Immature natural killer cell (primary cell): ENCODE measurements around the gene CRTAC1. TPM values are rescaled to one million over a fixed set of nuclear protein-coding genes. Genes with fewer than 3 reads are reported as not detected.

Experiments used
- DNase-seq, 3 donors: peaks; one replicate each; pipeline ENCODE4 v3.0.0; 2022; ENCODE audit warnings: mixed read lengths in 1 of 3
- H3K27ac Mint-ChIP-seq, 6 donors: one replicate each; pipeline ENCODE4 v1.8.0; 2020; ENCODE audit warnings: mixed read lengths in 6 of 6, mild to moderate bottlenecking in 5 of 6, inconsistent platforms in 4 of 6, moderate library complexity in 3 of 6
- H3K27me3 Mint-ChIP-seq, 3 donors: one replicate each; pipeline ENCODE4 v1.8.0; 2020 to 2021; ENCODE audit warnings: low read depth in 3 of 3, mild to moderate bottlenecking in 3 of 3, mixed read lengths in 3 of 3, moderate library complexity in 3 of 3, inconsistent platforms in 1 of 3
- H3K36me3 Mint-ChIP-seq, 3 donors: one replicate each; pipeline ENCODE4 v1.8.0; 2020; ENCODE audit warnings: mixed read lengths in 3 of 3, inconsistent platforms in 2 of 3, mild to moderate bottlenecking in 2 of 3
- H3K4me1 Mint-ChIP-seq, 2 donors: one replicate each; pipeline ENCODE4 v1.8.0; 2020; ENCODE audit warnings: inconsistent platforms in 2 of 2, mild to moderate bottlenecking in 2 of 2, mixed read lengths in 2 of 2, moderate library complexity in 1 of 2
- H3K4me3 Mint-ChIP-seq, 5 donors: one replicate each; pipeline ENCODE4 v1.8.0; 2020; ENCODE audit warnings: mild to moderate bottlenecking in 5 of 5, mixed read lengths in 5 of 5, inconsistent platforms in 3 of 5, moderate library complexity in 3 of 5
- H3K9me3 Mint-ChIP-seq, 6 donors: one replicate each; pipeline ENCODE4 v1.8.0; 2020; ENCODE audit warnings: mild to moderate bottlenecking in 6 of 6, mixed read lengths in 6 of 6, inconsistent platforms in 4 of 6, moderate library complexity in 3 of 6
- polyA plus RNA-seq, 3 donors: library from polyadenylated mRNA; unstranded; fragments of 300-500 nt; fragmentation: Illumina TruSeq; gene quantifications; one replicate each; pipeline ENCODE4 v1.2.3, GENCODE V29; 2021

CRTAC1 gene
- polyA plus RNA-seq, 3 donors from 2014 or later: not detected

DNA sequence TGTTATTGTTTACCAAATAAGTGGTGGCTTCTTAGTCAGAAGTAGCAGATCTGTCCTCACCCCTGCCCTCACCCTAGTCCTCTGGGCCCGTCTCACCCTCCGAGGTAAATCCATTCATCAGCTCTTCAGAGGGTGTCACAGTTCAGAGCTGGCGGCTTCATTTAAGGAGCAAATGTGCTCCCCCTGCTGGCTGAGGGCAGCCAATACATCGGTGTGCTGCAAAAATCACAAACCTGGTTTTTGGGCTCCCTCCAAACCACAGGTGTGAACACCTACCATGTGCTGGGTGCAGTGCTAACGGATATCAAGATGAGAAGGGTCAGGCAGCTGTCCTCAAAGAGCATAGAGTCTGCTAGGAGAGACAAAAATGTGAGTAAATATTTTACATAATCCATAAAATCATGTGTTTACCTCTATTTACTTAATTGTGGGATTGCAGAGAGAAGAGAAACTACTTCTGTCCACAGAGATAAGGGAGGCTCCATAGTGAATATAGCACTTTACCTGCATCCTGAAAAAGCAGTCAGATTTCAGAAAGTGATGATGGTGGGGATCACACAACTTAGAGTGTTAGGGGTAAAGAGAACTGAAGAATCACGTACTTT is 15.5 kb upstream of the CRTAC1 start:
- peak; percentile 30 to 55 (median 43) for DNase-seq
- Mint-ChIP-seq H3K36me3 (no peaks in the 10 kb centered on the region), H3K9me3 (no peaks in the 10 kb centered on the region), H3K4me1 (peaks cover 4 to 7% of the 10 kb centered on the region in 2 donors), H3K27me3 (peaks cover 4 to 23% (median 11%) of the 10 kb centered on the region in 3 donors), H3K4me3 (no peak overlapping the region), H3K27ac (no peak overlapping the region)

DNA sequence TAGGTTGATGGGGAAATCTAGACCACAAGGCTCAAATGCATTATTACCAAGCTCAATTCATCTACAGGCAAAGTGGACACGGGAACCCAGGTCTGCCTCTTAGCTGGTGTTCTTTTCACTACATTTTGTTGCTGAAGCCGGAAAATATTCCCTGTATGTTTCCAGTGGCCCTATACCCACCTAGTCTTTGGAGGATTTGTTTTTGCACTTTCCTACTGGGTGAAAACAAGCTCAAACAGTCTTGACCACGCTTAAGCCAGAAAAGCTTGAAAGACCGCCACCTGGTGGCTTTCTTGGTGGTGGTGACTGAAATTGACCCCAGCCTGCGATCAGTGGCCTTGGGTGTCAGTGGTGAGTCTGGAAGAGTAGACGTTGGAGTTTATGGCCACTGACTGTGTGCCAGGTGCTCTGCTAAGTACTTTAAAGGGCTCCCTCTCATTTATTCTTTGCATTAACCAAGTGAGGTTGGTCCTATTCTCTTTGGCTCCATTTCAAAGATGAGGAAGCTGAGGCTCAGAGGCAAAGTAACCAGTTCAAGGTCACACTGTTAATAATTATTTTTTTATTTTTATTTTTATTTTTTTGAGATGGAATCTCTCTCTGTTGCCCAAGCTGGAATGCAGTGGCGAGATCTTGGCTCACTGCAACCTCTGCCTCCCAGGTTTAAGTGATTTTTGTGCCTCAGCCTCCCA is 11.1 kb upstream of the CRTAC1 start:
- peak in 2 of 3 donors; percentile 26 to 36 for DNase-seq
- H3K9me3 Mint-ChIP-seq: no peaks in the 10 kb centered on the region
- no peak overlapping the region for H3K4me3 Mint-ChIP-seq
- H3K4me1 Mint-ChIP-seq: peaks cover 4 to 7% of the 10 kb centered on the region in 2 donors
- H3K27ac Mint-ChIP-seq: no peak overlapping the region
- no peaks in the 10 kb centered on the region for H3K36me3 Mint-ChIP-seq
- H3K27me3 Mint-ChIP-seq: peaks cover 15 to 46% (median 16%) of the 10 kb centered on the region in 3 donors

DNA sequence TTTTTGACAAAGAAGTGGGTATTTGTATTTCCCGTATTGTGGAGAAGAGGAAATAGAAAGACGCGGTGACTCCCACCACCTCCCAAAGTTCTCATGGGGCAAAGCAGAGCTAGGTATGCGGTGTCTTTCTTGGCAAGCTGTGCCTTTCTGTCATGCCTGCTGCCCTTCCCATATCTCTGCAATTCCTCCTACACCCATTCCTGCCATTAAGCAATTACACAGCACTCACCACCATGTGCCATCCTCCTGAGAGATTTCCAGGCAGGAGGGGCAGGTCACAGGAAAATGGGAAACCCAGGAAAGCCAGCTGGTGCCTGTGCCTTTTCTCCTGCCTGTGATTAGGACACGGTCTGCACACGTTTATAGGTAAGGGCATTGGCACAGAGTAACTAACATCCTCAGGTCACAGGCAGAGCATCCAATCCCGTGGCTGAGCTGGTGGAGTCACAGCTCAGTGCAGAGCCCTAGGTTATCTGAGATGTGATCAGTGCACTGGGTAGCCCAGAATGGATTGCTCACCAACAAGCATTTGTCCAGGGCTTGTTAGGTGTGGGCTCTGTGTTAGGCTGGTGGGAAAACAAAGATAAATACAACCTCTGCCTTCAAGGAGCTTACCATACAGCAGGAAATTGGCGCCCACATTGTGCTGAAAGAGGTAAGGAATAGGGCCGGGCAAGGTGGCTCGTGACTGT is 9.4 kb upstream of the CRTAC1 start:
- DNase-seq: no peak
- Mint-ChIP-seq H3K27ac (no peak overlapping the region), H3K4me3 (no peak overlapping the region), H3K27me3 (peaks cover 19 to 52% (median 19%) of the 10 kb centered on the region in 3 donors), H3K36me3 (no peaks in the 10 kb centered on the region), H3K4me1 (no peaks in the 10 kb centered on the region), H3K9me3 (no peaks in the 10 kb centered on the region)

DNA sequence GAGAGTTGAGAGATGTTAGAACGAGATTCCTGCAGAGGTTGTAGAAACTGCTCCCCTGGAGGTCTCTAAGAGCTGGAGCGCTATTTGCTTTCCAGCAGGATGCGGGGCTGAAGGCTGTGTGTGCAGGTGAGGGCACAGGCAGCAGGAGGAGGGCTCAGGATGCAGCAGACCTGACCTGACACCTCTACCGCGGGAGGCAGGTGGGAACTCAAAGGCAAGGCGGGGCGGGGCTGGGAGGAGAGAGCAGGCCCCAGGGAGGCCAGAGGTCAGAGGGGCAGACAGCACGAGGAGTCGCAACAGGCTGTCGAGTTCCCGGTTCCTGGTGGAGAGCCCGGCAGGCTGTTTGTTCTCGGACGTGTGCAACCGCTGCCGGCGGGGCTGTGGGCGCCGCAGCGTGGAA is 7.9 kb upstream of the CRTAC1 start:
- Mint-ChIP-seq H3K27me3 (peaks cover 21 to 48% (median 22%) of the 10 kb centered on the region in 3 donors), H3K9me3 (no peaks in the 10 kb centered on the region), H3K36me3 (no peaks in the 10 kb centered on the region), H3K27ac (no peak overlapping the region), H3K4me3 (no peak overlapping the region), H3K4me1 (no peaks in the 10 kb centered on the region)
- no peak for DNase-seq

DNA sequence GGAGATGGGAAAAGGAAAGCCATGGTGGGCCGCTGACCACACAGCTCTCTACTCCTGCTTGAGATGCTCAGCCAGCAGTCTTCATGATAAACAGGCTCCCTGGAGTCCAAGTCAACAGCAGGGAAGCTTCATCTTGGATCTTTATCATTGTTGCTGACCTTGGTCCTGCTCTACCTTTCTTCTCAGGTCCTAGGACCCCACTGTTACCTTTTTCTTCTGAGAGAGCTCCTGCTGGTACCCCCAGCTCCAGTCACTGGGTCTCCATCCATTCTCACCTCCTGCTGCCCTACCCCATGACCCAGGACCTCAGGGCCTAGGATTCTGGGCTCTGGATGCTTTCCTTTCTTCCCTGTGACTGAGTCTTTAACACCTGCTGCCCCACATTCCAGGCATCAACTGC is 5.2 kb upstream of the CRTAC1 start:
- no peak overlapping the region for H3K4me3 Mint-ChIP-seq
- H3K9me3 Mint-ChIP-seq: no peaks in the 10 kb centered on the region
- no peak for DNase-seq
- peaks cover 0 to 1% of the 10 kb centered on the region in 2 donors for H3K4me1 Mint-ChIP-seq
- peaks cover 18 to 51% (median 24%) of the 10 kb centered on the region in 3 donors for H3K27me3 Mint-ChIP-seq
- H3K36me3 Mint-ChIP-seq: no peaks in the 10 kb centered on the region
- H3K27ac Mint-ChIP-seq: no peak overlapping the region

DNA sequence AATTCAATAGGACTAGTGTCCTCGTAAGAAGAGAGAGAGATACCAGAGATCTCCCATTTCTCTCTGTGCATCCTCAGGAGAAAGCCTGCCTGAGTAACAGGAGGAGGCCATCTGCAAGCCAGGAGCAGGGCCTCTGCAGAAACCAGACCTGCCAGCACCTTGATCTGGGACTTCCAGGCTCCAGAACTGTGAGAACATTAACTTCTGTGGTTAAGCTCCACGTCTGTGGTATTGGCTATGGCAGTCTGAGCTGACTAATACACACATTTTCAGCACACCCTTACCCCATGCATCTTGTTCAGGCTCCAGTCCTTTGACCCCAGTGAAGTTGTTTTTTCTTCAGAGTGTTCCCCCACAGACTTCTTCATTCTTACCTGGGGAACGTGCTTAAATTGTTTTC is 3.1 kb upstream of the CRTAC1 start:
- H3K36me3 Mint-ChIP-seq: no peaks in the 10 kb centered on the region
- no peak overlapping the region for H3K4me3 Mint-ChIP-seq
- H3K27me3 Mint-ChIP-seq: peaks cover 23 to 45% (median 31%) of the 10 kb centered on the region in 3 donors
- DNase-seq: no peak
- no peaks in the 10 kb centered on the region for H3K9me3 Mint-ChIP-seq
- H3K4me1 Mint-ChIP-seq: peaks cover 0 to 1% of the 10 kb centered on the region in 2 donors
- no peak overlapping the region for H3K27ac Mint-ChIP-seq

DNA sequence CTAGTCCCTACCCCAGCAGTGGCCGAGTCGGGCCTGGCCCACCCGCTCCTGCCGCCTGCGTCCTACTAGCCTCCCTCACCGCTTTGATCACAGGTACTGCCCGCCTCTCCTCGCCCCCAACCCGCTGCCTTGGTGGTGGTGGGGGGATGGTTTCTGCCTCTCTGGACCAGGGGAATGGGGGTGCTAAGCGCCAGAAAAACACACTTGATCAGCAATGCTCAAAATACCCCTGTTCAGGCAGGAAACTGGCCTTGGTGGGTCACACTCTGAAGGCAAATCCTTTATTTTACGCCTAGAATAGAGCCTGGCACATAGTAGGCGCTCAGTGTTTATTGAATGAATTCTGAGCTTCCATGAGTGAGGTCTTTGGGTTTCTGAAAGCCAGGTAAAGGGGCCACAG is 1.0 kb upstream of the CRTAC1 start:
- Mint-ChIP-seq H3K27ac (no peak overlapping the region), H3K4me3 (no peak overlapping the region)

DNA sequence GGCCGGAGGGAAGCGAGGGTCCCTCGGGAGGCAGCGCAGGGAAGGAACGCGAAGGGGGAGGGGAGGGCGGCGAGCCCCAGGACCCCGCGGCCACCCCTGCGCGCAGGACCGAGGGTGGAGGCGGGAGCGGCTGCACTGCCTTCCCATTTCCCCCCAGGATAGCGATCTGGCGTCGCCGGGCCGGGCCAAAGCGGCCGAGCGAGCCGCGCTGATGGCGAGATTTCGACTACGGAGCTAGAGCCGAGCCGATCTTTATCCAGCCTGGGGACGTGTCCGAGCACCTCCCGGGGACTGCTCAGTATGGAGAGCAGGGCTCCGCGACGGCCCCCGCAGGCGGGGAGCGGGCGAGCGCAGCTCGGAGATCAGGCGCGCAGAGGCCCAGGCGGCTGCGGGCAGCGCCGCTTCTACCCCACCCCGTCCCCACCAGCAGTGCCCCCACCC is 590 bp upstream of the CRTAC1 start:
- H3K4me1 Mint-ChIP-seq: peaks cover 0 to 1% of the 10 kb centered on the region in 2 donors
- DNase-seq: no peak
- no peaks in the 10 kb centered on the region for H3K36me3 Mint-ChIP-seq
- no peak overlapping the region for H3K27ac Mint-ChIP-seq
- no peaks in the 10 kb centered on the region for H3K9me3 Mint-ChIP-seq
- H3K4me3 Mint-ChIP-seq: no peak overlapping the region
- peaks cover 27 to 35% (median 27%) of the 10 kb centered on the region in 3 donors for H3K27me3 Mint-ChIP-seq

More for the DNA sequence above, 1.0 kb upstream of the CRTAC1 start:
- peaks cover 0 to 1% of the 10 kb centered on the region in 2 donors for H3K4me1 Mint-ChIP-seq
- peaks cover 26 to 35% (median 27%) of the 10 kb centered on the region in 3 donors for H3K27me3 Mint-ChIP-seq
- DNase-seq: no peak
- no peaks in the 10 kb centered on the region for H3K36me3 Mint-ChIP-seq
- no peaks in the 10 kb centered on the region for H3K9me3 Mint-ChIP-seq

DNA sequence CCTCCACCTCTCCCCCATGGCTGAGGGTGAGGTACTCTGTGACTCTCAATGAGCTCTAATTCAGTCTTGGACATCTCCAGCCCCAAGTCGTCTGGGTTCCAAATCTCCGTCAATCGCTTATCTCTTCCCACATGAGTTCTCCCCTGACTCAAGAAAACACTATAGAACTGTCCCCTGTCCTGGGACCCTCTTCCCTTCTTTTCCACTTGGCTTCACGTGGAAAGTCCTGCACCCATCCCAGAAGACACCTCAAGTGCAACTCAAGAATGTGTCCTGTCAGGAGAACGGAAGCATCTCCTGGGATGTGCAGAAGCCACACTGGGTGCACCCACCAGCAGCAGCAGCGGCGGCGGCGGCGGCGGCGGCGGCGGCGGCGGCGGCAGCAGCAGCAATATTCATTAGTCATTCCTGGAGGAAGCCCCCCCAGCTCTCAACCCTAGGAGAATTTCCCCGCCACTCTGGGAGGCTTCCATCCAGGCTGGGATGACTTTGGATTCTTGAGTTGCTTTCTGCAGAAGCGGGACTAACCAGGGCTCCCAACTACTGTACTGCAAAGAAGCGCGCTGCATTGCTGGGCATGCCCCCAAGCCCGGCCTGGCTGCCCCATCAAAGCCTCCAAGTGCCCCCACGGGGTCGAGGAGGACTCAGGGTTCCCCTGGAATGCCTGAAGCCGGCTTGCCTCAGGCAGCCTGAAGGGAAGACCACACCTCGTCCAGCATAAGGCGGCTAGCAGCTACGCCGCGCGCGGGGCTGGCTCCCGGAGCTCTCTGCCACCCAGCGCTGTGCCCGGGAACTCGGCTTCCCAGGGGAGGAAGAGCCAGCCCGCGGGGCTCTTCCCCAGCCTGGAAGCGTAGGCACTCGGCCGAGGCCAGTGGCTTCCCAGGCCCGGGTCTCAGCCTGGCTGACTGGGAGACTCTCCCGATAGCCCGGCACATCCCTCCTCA is 1.0 kb downstream of the CRTAC1 start:
- peaks cover 21 to 29% (median 28%) of the 10 kb centered on the region in 3 donors for H3K27me3 Mint-ChIP-seq

DNA sequence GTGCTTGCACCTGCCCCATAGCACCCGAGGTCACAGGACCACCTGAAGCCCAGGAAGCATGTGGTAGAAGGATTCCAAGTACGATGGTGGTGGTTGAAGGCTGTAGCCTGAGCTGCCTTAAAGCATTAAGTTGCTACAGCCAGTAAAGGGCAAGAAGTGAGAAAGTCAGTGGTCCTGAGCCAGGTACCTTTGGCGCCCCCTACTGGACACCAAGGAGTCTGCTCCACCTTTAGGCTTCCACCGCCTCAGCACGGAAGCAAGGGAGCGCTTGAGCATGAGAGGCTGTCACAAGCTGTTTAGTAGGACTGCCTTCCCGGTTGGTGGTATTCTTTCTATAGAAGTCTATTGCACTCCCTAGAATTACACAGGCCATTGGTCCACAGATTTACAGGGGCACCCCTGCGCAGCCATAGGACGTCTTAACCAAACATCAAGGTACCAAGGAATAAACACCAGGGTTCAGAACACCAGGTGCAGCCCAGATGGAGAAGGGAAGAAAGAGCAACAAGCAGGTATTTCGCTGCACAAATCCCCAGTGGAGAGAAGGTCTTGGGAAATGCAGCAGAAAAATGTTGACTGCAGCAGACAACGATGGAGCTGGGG is 2.2 kb downstream of the CRTAC1 start:
- DNase-seq: peak; percentile 32 to 55 (median 55)
- no peak overlapping the region for H3K27ac Mint-ChIP-seq
- no peaks in the 10 kb centered on the region for H3K36me3 Mint-ChIP-seq
- H3K27me3 Mint-ChIP-seq: peaks cover 18 to 28% (median 28%) of the 10 kb centered on the region in 3 donors
- peaks cover 0 to 1% of the 10 kb centered on the region in 2 donors for H3K4me1 Mint-ChIP-seq
- no peaks in the 10 kb centered on the region for H3K9me3 Mint-ChIP-seq
- no peak overlapping the region for H3K4me3 Mint-ChIP-seq

More for the DNA sequence above, 1.0 kb downstream of the CRTAC1 start:
- Mint-ChIP-seq H3K27ac (no peak overlapping the region), H3K9me3 (no peaks in the 10 kb centered on the region), H3K4me1 (peaks cover 0 to 1% of the 10 kb centered on the region in 2 donors), H3K4me3 (no peak overlapping the region), H3K36me3 (no peaks in the 10 kb centered on the region)
- DNase-seq: no peak

DNA sequence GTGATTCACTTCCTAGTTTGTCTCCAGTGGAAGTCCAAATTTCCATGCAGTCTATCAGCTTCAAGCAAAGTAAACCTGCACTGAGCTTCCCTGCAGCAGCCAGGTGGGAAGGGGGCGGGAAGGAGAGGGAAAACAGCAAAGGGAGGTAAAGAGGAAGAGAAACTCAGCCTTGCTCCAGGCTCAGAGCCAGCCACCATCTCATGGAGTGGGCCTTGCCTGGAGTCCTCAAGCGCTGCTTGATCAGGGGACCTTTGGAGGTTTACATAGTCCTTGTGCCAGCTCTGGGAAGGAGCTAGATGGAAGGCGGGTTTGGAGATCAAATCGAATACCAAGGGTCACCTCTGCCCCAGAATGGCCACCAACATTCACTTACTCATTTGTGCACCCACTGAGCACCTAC is 7.4 kb downstream of the CRTAC1 start:
- no peaks in the 10 kb centered on the region for H3K36me3 Mint-ChIP-seq
- H3K4me3 Mint-ChIP-seq: no peak overlapping the region
- H3K27ac Mint-ChIP-seq: no peak overlapping the region
- H3K9me3 Mint-ChIP-seq: no peaks in the 10 kb centered on the region
- DNase-seq: no peak
- H3K27me3 Mint-ChIP-seq: peaks cover 5 to 11% (median 10%) of the 10 kb centered on the region in 3 donors
- no peaks in the 10 kb centered on the region for H3K4me1 Mint-ChIP-seq

DNA sequence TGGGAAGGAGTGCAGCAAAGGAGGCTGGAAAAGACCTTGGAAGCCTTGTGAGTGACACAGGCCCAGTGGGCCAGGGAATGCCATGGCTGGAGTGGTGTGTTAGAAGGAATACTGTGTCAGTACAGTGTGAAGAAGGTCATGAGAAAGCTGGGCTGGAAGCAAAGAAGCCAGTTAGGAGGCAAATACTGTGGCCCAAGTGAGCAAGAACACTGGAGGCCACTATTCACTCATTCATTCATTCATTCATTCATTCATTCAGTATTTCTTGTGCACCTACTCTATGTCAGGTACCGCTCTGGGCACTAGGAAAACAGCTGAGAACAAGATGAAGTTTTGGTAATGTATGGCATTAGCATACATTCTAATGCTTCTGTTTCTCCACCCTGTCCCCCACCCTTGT is 9.6 kb downstream of the CRTAC1 start:
- H3K36me3 Mint-ChIP-seq: no peaks in the 10 kb centered on the region
- H3K4me1 Mint-ChIP-seq: no peaks in the 10 kb centered on the region
- H3K4me3 Mint-ChIP-seq: no peak overlapping the region
- H3K27ac Mint-ChIP-seq: no peak overlapping the region
- peaks cover 3 to 9% (median 6%) of the 10 kb centered on the region in 3 donors for H3K27me3 Mint-ChIP-seq
- DNase-seq: no peak
- no peaks in the 10 kb centered on the region for H3K9me3 Mint-ChIP-seq

DNA sequence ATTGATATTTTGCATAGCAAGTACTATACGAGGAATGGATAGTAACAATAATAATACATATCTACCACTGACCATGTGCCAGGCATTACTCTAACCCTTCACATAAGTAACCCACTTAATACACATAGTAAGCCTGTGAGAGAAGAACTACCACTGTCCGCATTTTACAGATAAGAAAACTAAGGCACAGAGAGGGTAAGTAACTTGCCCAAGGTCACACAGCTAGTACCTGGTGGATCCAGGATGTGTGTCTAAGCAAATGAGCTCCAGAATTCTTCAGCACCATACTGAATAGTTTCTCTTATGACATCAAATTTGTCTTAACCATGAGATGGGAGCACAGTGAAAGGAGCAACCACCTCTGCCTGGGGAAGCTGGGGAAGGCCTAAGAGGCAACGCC is 10.2 kb downstream of the CRTAC1 start:
- H3K27ac Mint-ChIP-seq: no peak overlapping the region
- no peaks in the 10 kb centered on the region for H3K4me1 Mint-ChIP-seq
- no peak overlapping the region for H3K4me3 Mint-ChIP-seq
- H3K9me3 Mint-ChIP-seq: no peaks in the 10 kb centered on the region
- H3K27me3 Mint-ChIP-seq: peaks cover 3 to 6% (median 4%) of the 10 kb centered on the region in 3 donors
- DNase-seq: no peak
- no peaks in the 10 kb centered on the region for H3K36me3 Mint-ChIP-seq
